Measurements from ENCODE around the gene TRIOBP. TPM values are rescaled to one million over a fixed set of nuclear protein-coding genes. Genes with fewer than 3 reads are reported as not detected.

The TRIOBP gene
- total RNA-seq, 1 experiment from 2014 or later, result 38.4 TPM

DNA sequence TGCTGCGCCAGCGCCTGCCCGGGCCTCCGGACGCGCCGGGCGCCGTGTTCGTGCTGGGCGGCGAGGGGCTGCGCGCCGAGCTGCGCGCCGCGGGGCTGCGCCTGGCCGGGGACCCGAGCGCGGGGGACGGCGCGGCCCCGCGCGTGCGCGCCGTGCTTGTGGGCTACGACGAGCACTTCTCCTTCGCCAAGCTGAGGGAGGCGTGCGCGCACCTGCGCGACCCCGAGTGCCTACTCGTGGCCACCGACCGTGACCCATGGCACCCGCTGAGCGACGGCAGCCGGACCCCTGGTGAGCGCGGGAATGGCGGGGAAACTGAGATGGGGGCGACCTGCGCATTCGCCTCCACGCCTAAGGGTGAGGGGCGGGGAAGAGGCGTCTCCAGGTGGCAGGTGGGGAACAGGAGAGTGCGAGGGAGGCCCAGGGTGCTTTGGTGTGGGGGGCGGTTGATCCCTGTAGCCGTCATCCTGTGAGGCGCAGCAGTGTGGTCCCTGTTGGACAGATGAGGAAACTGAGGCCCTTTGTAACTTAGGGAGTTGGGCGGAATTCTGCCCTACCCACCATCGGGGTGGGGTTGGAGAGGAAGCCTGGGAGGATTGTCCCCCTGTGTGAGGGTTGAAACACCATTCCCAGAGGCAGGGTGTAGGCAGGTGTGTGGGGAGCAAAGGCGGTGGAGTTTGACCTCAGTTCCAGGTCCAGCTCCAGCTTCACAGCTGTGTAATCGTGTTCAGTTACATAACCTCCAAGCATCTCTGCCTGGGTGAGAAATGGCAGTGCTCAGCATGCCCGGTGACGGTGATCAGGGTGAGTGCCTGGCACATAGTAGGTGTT lies 37.6 kb upstream of the TRIOBP start:
- TF ChIP-seq, protein P1, sequence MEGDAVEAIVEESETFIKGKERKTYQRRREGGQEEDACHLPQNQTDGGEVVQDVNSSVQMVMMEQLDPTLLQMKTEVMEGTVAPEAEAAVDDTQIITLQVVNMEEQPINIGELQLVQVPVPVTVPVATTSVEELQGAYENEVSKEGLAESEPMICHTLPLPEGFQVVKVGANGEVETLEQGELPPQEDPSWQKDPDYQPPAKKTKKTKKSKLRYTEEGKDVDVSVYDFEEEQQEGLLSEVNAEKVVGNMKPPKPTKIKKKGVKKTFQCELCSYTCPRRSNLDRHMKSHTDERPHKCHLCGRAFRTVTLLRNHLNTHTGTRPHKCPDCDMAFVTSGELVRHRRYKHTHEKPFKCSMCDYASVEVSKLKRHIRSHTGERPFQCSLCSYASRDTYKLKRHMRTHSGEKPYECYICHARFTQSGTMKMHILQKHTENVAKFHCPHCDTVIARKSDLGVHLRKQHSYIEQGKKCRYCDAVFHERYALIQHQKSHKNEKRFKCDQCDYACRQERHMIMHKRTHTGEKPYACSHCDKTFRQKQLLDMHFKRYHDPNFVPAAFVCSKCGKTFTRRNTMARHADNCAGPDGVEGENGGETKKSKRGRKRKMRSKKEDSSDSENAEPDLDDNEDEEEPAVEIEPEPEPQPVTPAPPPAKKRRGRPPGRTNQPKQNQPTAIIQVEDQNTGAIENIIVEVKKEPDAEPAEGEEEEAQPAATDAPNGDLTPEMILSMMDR (IDR thresholded peaks at IDR 0.05; ENCODE audit: insufficient read depth in 1 of 2, low read depth in 1 of 2, low read length in 1 of 2, severe bottlenecking in 1 of 2, unreplicated experiment in 1 of 2), result no peak
- Mint-ChIP-seq H3K27me3 (ENCODE audit: insufficient read depth, unreplicated experiment) (no peaks in the 10 kb centered on the region), H3K4me3 (ENCODE audit: unreplicated experiment) (peak overlapping the region; percentile 89), H3K27ac (ENCODE audit: unreplicated experiment) (peak overlapping the region; percentile 29), H3K9me3 (ENCODE audit: unreplicated experiment) (no peaks in the 10 kb centered on the region), H3K4me1 (ENCODE audit: low read depth, unreplicated experiment) (peaks cover 19% of the 10 kb centered on the region), H3K36me3 (ENCODE audit: insufficient read depth, unreplicated experiment) (peaks cover 23% of the 10 kb centered on the region)
- Histone ChIP-seq H3K4me3 (ENCODE audit: low read depth, low read length) (peak overlapping the region; percentile 98), H3K9me3 (no peaks in the 10 kb centered on the region), H3K4me1 (peaks cover 18% of the 10 kb centered on the region), H3K36me3 (ENCODE audit: control insufficient read depth, insufficient read depth, low read length) (no peaks in the 10 kb centered on the region; the same call in 1 of the 2 replicates), H3K27me3 (replicated peaks; ENCODE audit: control insufficient read depth, insufficient read depth, low read length) (no peaks in the 10 kb centered on the region)
- DNase-seq, result peak in 1 of 2 experiments; percentile 62
- CTCF ChIA-PET, result interaction anchor here (1.3 to 3.9 kb wide), 4 partner anchors 16 to 52 kb away, joined by 6 to 66 read pairs (median 14); partner anchors contain the start of gene GGA1
- no TSS peak for BruUV-seq (replicated peaks)
- POLR2A ChIA-PET, result interaction anchor here (0.6 to 2.2 kb wide), 4 partner anchors 16 to 146 kb away, joined by 3 to 22 read pairs (median 6); partner anchors contain the start of gene GGA1
- intact Hi-C loops (cut with micrococcal nuclease; ENCODE audit: unreplicated experiment), result loop anchor here (2.0 to 5.0 kb wide), 2 partner anchors 18 to 133 kb away; no protein-coding TSS in a partner anchor

DNA sequence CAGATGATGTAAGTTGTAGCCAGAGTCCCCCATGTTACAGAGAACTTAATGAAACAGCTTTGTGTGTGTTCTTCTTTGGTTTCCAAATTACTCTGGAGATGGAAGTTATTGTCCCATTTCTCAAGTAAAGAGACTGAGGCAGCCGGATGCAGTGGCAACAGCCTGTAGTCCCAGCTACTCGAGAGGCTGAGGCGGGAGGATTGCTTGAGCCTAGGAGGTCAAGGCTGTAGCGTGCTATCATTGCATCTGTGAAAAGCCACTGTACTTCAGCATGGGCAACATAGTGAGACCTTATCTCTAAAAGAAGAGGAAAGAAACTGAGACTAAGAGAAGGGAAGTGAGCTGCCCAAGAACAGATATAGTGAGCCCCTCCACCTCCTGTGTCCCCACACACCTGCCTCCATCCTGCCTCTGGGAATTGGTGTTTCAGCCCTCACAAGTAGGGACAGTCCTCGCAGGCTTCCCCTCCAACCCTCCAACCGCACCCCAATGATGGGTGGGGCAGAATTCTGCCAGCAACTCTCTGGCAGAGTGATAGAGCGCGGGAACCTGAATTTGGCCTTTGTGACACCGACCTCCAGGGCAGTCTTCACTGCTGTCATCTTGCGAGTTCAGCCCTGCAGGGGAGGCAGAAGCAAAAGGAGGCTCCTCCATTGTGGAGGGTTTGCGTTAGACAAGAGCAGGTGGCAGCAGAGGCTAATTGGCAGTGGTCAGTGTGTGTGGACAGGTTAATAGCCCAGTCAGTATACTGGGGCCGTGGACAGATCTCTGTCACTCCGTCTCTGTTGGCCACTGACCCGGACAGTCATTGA lies 36.7 kb upstream of the TRIOBP start:
- peaks cover 18% of the 10 kb centered on the region for H3K4me1 ChIP-seq

More for the DNA sequence above, 36.7 kb upstream of the TRIOBP start:
- no peak for DNase-seq
- Mint-ChIP-seq H3K4me1 (ENCODE audit: low read depth, unreplicated experiment) (peaks cover 19% of the 10 kb centered on the region), H3K36me3 (ENCODE audit: insufficient read depth, unreplicated experiment) (peaks cover 26% of the 10 kb centered on the region), H3K9me3 (ENCODE audit: unreplicated experiment) (no peaks in the 10 kb centered on the region), H3K4me3 (ENCODE audit: unreplicated experiment) (peak overlapping the region; percentile 89), H3K27me3 (ENCODE audit: insufficient read depth, unreplicated experiment) (no peaks in the 10 kb centered on the region), H3K27ac (ENCODE audit: unreplicated experiment) (peak overlapping the region; percentile 29)
- Histone ChIP-seq H3K27me3 (replicated peaks; ENCODE audit: control insufficient read depth, insufficient read depth, low read length) (no peaks in the 10 kb centered on the region), H3K36me3 (ENCODE audit: control insufficient read depth, insufficient read depth, low read length) (no peaks in the 10 kb centered on the region; the same call in 1 of the 2 replicates), H3K9me3 (no peaks in the 10 kb centered on the region), H3K4me3 (ENCODE audit: low read depth, low read length) (peak overlapping the region; percentile 98)
- POLR2A ChIA-PET, result interaction anchor here (2.2 kb wide), 1 partner anchor 17 kb away, joined by 7 read pairs; no protein-coding TSS in a partner anchor
- TF ChIP-seq, protein P1 (IDR thresholded peaks at IDR 0.05; ENCODE audit: insufficient read depth in 1 of 2, low read depth in 1 of 2, low read length in 1 of 2, severe bottlenecking in 1 of 2, unreplicated experiment in 1 of 2), result no peak
- TSS peak; percentile 44 for BruUV-seq (replicated peaks)
- CTCF ChIA-PET, result interaction anchor here (1.5 to 3.9 kb wide), 3 partner anchors 17 to 22 kb away, joined by 12 to 66 read pairs (median 15); no protein-coding TSS in a partner anchor
- intact Hi-C loops (cut with micrococcal nuclease; ENCODE audit: unreplicated experiment), result loop anchor here (2.0 to 5.0 kb wide), 2 partner anchors 17 to 132 kb away; no protein-coding TSS in a partner anchor

Measured in Caco-2 (cell line).